ENCODE measurements around the gene MYO10. TPM values are rescaled to one million over a fixed set of nuclear protein-coding genes. Genes with fewer than 3 reads are reported as not detected.

The MYO10 gene
- total RNA-seq, 2 experiments from 2014 or later = not detected

DNA sequence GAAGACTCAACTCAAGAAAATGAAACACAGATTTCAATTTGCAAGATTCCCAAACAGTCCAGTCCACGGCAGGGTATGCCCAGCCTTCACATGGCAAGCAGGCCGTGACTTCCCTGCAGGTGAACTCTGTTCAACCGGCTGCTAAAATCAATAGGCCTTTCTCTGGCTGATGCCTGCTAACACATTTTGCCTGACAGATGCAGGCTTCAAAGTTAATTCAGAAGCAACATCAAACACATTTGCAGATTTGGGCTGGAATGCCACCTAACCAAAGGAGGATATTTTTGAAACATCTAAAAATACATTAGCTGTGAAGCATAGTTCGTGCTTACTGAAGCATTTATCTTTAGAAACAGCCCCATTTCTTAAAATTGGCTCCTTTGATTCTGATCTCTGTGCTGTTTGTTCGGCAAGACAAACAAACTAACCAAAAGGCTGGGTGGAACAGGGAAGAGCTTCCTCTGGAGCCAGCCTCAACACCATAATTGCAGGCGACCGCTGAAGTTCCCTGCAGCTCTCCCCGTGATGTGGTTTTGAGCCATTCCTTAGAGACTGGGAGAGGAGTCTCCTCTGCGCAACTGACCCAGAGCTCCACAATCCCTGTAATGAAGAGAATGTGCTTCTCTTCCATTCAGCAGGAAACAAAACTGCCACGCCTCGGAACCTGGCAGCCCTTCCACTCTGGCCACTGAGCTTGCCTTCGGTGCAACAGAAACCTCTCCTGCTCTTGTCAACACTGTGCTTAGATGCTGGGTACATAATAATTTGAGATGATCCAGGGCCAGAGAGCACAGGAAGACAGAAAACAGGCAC is 126.5 kb downstream of the MYO10 start:
- no peak overlapping the region for H3K27ac Mint-ChIP-seq
- POLR2A ChIA-PET = no interaction called here
- no peak for ATAC-seq (ENCODE audit: low read depth)
- no peaks in the 10 kb centered on the region for H3K4me1 Mint-ChIP-seq
- no peaks in the 10 kb centered on the region for H3K36me3 Mint-ChIP-seq
- no peaks in the 10 kb centered on the region for H3K9me3 Mint-ChIP-seq
- no peak overlapping the region for H3K4me3 Mint-ChIP-seq
- no peak for DNase-seq
- H3K27me3 Mint-ChIP-seq = peaks cover 8% of the 10 kb centered on the region

DNA sequence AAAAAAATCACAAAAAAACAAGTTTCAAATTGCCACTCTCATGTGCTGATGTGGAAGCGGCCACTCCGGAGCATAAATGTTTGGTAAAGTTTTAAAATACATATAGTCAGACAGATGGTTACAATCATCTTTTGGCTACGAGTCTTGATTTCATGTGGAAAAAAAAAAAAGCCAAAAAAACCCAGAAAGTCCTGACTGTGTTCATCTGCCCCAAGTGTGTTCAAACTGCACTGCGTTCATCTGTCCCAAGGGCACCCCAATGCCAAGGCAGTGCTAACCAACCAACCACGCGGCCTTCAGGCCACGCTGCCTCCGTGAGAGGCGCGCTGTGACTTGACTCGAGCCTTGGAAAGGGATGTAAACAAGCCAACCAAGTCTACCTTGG is 127.1 kb downstream of the MYO10 start:
- no peak overlapping the region for H3K27ac Mint-ChIP-seq

DNA sequence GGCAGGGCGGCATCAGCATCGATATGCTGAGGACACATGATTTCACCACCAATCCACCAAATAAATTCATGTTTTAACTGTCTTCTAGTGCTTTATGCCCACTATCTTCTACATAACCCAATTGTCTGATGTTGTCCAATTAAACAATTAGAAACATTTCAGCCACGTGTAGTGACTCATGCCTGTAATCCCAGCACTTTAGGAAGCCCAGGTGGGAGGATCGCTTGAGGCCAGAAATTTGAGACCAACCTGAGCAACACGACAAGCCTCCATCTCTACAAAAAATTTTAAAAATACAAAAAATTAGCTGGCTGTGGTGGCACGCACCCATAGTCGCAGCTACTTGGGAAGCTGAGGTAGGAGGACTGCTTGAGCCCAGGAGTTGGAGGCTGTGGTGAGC is 128.1 kb downstream of the MYO10 start:
- POLR2A ChIA-PET = no interaction called here
- no peak for DNase-seq
- Mint-ChIP-seq H3K4me3 (no peak overlapping the region), H3K9me3 (no peaks in the 10 kb centered on the region), H3K27me3 (peaks cover 8% of the 10 kb centered on the region), H3K27ac (no peak overlapping the region), H3K4me1 (no peaks in the 10 kb centered on the region), H3K36me3 (no peaks in the 10 kb centered on the region)
- no peak for ATAC-seq (ENCODE audit: low read depth)

More for the DNA sequence above, 127.1 kb downstream of the MYO10 start:
- ATAC-seq (ENCODE audit: low read depth) (no peak), DNase-seq (no peak)
- no peak overlapping the region for H3K4me3 Mint-ChIP-seq
- no peaks in the 10 kb centered on the region for H3K36me3 Mint-ChIP-seq
- no peaks in the 10 kb centered on the region for H3K9me3 Mint-ChIP-seq
- POLR2A ChIA-PET = no interaction called here
- H3K27me3 Mint-ChIP-seq = peaks cover 8% of the 10 kb centered on the region
- no peaks in the 10 kb centered on the region for H3K4me1 Mint-ChIP-seq

DNA sequence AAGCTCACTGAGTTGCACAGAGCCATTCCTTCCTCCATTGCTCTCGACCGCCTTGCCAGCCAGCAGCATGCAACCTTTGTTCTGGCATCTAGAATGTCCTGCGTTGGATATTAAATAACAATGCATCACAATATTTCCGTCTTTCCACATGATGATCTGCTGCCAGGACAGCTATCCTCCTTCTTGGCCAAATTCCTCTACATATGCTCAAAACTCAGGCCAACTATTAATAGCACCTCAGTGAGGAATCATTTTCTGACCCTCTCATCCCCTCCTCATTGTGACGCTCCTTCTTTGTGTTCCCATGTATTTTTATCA is 128.6 kb downstream of the MYO10 start:
- no peaks in the 10 kb centered on the region for H3K4me1 Mint-ChIP-seq
- H3K4me3 Mint-ChIP-seq = no peak overlapping the region
- H3K27me3 Mint-ChIP-seq = peaks cover 8% of the 10 kb centered on the region
- no peaks in the 10 kb centered on the region for H3K36me3 Mint-ChIP-seq
- no peaks in the 10 kb centered on the region for H3K9me3 Mint-ChIP-seq
- POLR2A ChIA-PET = no interaction called here
- no peak for DNase-seq
- no peak for ATAC-seq (ENCODE audit: low read depth)
- H3K27ac Mint-ChIP-seq = no peak overlapping the region

DNA sequence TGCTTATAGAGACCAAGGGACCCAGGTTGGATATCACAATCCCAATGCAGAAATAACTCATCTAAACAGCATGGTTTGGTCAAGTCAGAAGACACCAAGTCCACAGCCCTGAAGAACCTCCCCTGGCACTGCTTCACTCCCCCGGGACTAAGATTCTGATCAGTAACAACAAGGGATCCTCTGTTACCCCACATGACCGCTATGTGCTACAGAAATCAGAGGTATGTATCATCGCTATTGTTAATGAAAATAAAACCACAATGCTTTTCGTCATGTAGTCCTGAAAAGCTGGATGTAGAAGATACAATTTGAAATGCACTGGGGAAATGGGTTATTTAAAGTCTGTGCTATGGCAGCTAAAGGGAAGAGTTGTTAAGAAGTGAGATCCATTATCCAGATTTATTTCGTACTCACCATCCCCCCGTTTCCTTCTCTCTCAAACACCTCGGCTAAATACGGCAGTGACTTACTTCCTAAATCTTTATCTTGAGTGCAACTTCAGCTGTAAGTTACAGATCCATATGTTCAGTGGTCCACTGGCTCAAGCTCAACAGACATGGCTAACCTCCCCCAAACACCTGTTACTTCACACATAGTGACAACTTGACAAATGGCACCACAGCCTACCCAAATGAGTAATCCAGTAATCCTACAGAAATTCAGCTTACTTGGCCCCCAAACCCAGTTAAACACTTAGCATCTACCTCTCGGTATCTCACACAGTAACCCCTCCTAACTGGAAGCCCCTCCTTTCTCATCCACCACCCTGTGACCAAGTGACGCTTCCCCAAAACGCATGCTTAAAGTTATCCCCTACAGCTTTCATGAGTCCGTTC is 129.2 kb downstream of the MYO10 start:
- POLR2A ChIA-PET = no interaction called here
- no peak overlapping the region for H3K4me3 Mint-ChIP-seq

DNA sequence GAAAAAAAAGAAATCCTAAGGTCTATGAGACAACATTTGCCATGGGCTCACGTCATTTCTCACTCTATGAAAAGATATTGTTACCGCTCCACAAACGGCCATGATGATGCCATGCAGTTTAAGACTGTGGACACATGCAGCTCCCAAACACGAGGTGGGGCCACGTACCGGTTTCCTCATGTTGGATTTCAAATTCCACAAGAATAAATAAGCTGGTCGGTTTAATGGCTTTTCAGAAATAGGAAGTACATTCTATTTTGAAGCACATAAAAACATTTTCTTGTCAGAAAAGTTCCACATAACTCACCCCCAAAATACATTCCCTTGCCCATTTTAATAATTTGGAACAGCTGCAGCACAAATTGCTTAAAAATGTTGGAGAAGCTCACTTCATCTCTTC is 130.6 kb downstream of the MYO10 start:
- POLR2A ChIA-PET = no interaction called here
- ATAC-seq (ENCODE audit: low read depth) = no peak
- H3K4me3 Mint-ChIP-seq = no peak overlapping the region
- no peak for DNase-seq
- no peaks in the 10 kb centered on the region for H3K4me1 Mint-ChIP-seq
- H3K27ac Mint-ChIP-seq = no peak overlapping the region
- H3K36me3 Mint-ChIP-seq = no peaks in the 10 kb centered on the region
- no peaks in the 10 kb centered on the region for H3K9me3 Mint-ChIP-seq
- peaks cover 8% of the 10 kb centered on the region for H3K27me3 Mint-ChIP-seq

More for the DNA sequence above, 129.2 kb downstream of the MYO10 start:
- no peak for ATAC-seq (ENCODE audit: low read depth)
- Mint-ChIP-seq H3K4me1 (no peaks in the 10 kb centered on the region), H3K27ac (no peak overlapping the region), H3K9me3 (no peaks in the 10 kb centered on the region), H3K36me3 (no peaks in the 10 kb centered on the region), H3K27me3 (peaks cover 8% of the 10 kb centered on the region)
- no peak for DNase-seq

DNA sequence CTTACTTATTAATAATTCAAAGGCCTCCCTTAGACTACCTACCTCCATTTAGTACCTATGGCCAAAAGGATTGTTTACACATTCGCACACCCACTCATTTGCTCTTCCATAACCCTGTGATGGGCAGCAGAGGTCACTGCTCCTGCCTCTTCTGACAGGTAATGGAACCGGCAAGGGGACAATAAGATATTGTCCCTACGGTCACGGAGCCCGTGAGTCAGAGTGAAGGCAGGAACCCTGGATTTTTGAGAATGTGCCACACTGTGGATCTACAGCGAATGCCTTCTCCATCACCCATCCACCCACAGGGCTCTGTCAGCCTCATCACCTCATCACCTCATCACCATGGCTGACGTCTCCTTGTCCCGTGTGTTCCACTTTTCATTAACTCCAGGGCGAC is 132.3 kb downstream of the MYO10 start:
- Mint-ChIP-seq H3K27me3 (peaks cover 8% of the 10 kb centered on the region), H3K9me3 (no peaks in the 10 kb centered on the region), H3K4me3 (no peak overlapping the region), H3K27ac (no peak overlapping the region), H3K36me3 (no peaks in the 10 kb centered on the region), H3K4me1 (no peaks in the 10 kb centered on the region)
- ATAC-seq (ENCODE audit: low read depth) (no peak), DNase-seq (no peak)
- POLR2A ChIA-PET = no interaction called here

DNA sequence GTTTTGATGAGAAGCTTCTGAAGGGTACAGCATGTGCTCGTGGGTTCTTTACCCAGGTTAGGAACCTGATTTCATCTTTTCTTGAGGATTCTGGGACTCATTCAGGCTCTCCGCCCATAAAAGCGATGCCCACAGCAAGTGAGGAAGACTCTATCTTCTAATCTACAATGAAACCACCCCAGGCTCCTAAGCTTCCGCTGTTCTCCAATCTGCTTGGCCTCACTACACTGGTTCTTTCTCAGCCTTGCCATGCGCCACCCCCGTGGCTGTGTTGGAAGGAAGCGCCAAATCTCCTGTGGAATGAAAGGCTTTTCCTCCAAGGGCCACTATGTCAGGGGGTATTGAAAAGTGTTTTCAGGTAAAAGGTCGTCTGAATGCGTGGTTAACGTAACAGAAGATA is 135.6 kb downstream of the MYO10 start:
- Mint-ChIP-seq H3K36me3 (no peaks in the 10 kb centered on the region), H3K27me3 (peaks cover 2% of the 10 kb centered on the region), H3K9me3 (no peaks in the 10 kb centered on the region), H3K4me1 (no peaks in the 10 kb centered on the region), H3K27ac (no peak overlapping the region), H3K4me3 (no peak overlapping the region)
- ATAC-seq (ENCODE audit: low read depth) (no peak), DNase-seq (no peak)
- POLR2A ChIA-PET = no interaction called here

DNA sequence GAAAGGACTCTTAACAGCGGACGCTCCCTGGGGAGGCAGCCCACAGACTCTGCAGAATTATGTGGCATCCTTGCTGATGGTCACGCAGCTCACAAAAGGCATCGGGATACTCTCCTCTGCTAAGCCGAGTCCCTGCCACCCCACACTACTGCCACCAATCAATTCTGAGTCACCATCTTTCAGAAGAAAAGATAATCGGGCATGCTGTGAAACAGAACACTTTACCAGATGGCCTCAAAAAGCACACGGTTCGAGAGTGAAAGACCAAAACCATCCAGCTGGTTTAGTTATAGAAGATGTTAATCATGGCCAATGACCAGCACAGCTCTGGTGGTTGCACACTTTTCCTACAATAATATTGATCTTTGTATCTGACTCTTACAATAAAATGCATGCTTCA is 136.3 kb downstream of the MYO10 start:
- no peaks in the 10 kb centered on the region for H3K36me3 Mint-ChIP-seq
- H3K4me3 Mint-ChIP-seq = no peak overlapping the region
- no peak overlapping the region for H3K27ac Mint-ChIP-seq
- H3K4me1 Mint-ChIP-seq = no peaks in the 10 kb centered on the region
- DNase-seq (no peak), ATAC-seq (ENCODE audit: low read depth) (no peak)
- POLR2A ChIA-PET = no interaction called here
- H3K9me3 Mint-ChIP-seq = no peaks in the 10 kb centered on the region
- peaks cover 2% of the 10 kb centered on the region for H3K27me3 Mint-ChIP-seq

DNA sequence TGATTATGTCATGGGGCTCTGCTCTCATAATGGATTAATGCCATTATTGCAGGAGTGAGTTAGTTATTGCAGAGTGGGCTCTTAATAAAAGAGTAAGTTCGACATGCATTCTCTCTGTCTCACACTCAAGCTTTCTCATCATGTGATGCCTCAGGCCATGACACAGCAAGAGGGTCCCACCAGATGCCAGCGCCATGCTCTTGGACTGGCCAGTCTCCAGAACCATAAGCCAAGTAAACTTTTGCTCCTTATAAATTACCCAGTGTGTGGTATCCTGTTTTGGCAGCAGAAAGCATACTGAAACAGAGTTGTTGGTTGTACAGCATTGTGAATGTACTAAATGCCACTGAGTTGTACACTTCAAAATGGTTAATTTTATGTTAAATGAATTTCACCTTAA is 138.1 kb downstream of the MYO10 start:
- Mint-ChIP-seq H3K9me3 (no peaks in the 10 kb centered on the region), H3K27ac (no peak overlapping the region), H3K36me3 (no peaks in the 10 kb centered on the region), H3K27me3 (peaks cover 2% of the 10 kb centered on the region), H3K4me3 (no peak overlapping the region), H3K4me1 (no peaks in the 10 kb centered on the region)
- POLR2A ChIA-PET = no interaction called here
- DNase-seq (no peak), ATAC-seq (ENCODE audit: low read depth) (no peak)

DNA sequence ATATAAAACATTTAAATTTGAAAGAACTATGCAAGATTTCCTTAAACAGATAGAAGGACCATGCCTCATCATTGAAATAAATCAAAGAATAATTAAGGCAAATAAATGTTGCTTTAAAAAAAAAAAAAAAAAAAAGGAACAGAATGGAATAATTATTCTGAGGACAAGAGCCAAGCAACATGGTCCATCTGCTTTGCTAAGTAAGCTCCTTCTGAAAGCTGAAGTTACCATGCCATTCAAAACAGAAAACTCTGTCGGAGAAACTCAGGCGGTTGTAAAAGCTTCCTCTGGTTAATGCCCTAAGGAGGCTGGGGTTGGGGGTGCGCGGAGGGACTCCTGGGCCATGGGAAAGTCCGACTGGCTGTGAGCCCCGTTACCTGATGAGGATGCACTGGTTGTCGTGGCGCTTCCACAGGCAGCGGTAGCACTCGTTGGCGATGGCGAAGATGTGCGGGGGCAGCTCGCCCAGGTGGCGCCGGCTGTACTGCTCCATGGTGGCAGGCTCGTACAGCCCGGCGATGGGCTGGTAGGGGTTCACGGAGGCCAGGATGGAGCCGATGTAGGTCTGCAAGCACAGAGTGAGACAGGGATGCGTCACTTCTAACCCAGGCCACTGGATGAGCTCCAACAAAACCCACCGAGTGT is 141.7 kb downstream of the MYO10 start:
- no peaks in the 10 kb centered on the region for H3K9me3 Mint-ChIP-seq
- POLR2A ChIA-PET = no interaction called here
- ATAC-seq (ENCODE audit: low read depth) (no peak), DNase-seq (no peak)
- no peak overlapping the region for H3K4me3 Mint-ChIP-seq
- no peaks in the 10 kb centered on the region for H3K36me3 Mint-ChIP-seq
- peaks cover 2% of the 10 kb centered on the region for H3K27me3 Mint-ChIP-seq
- no peak overlapping the region for H3K27ac Mint-ChIP-seq
- H3K4me1 Mint-ChIP-seq = no peaks in the 10 kb centered on the region

DNA sequence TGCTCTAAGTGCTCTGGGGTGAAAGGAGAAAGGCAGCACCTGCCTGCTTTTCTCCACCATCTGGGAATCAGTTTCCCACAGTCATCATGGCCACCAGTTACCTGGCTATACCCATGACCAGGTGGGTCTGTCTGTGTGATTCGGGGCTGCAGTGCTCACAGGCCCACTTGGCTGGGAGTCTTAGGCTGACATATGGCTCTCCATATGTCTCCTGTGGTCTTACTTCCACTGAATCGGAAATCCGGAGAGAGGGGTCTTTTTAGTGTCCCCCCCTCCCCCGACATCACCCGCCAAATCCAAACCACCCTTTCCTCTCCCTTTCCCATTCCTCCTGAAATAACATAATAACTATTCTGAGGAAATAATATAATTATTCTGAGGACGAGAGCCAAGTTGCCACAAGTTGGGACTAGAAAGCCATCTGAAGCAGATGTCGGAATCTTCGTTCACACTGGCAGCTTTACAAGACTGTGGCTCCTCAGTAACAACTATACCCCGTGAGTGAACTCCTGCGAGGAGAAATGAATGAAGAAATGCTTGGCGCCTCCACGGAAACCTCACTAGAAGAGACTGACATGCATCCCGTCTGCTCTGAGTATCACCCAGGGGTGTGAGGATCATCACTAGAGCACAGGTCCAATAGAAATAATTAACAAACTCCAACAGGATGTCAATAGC is 143.4 kb downstream of the MYO10 start:
- POLR2A ChIA-PET = no interaction called here
- Mint-ChIP-seq H3K4me3 (no peak overlapping the region), H3K27me3 (peaks cover 2% of the 10 kb centered on the region), H3K9me3 (no peaks in the 10 kb centered on the region), H3K27ac (no peak overlapping the region), H3K4me1 (no peaks in the 10 kb centered on the region), H3K36me3 (no peaks in the 10 kb centered on the region)
- DNase-seq (no peak), ATAC-seq (ENCODE audit: low read depth) (no peak)

DNA sequence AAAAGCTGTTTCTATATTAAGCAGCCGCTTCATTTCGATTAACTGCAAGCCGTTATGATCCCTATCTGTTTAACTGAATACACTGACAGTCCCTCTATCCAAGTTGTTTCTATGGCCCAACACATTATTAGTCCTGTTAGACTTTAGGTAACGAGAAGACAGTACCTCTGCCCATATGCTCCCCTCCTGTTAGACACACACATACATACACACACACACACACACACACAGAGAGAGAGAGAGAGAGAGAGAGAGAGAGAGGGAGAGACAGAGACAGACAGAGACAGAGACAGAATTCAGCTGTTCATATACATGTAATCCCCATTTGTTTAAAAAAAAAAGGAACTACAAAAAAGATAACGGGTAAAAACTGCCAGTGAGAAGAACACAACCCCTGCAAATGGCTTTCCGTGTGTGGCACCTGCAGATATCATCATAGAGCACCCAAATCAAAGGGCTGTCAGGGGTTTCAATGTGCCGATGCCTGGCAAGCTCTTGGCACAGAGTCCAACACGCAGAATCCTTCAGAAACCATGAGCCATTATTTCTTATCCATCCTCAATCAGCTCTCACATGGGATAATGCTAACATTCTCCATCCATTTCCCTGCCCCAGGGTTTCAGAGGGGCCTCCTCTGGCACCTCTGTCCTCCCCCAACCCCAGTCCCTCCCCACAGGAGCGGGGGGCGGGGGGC is 144.0 kb downstream of the MYO10 start:
- Mint-ChIP-seq H3K4me3 (no peak overlapping the region), H3K27ac (no peak overlapping the region), H3K9me3 (no peaks in the 10 kb centered on the region), H3K27me3 (peaks cover 2% of the 10 kb centered on the region), H3K36me3 (no peaks in the 10 kb centered on the region), H3K4me1 (no peaks in the 10 kb centered on the region)
- DNase-seq (no peak), ATAC-seq (ENCODE audit: low read depth) (no peak)
- POLR2A ChIA-PET = no interaction called here

Data from activated naive CD8-positive, alpha-beta T cell treated with anti-CD3 and anti-CD28 coated beads, Interleukin-2, amount 10 ng/mL, durations not matched to agents 7 days and 5 days (primary cell).